Measurements from ENCODE around the gene SHC3. TPM values are rescaled to one million over a fixed set of nuclear protein-coding genes. Genes with fewer than 3 reads are reported as not detected.
A peak's percentile ranks its signal among the peaks of the same experiment; 100 is the strongest.

SHC3 gene
- total RNA-seq, 1 experiment from 2014 or later: 0.66 TPM

DNA sequence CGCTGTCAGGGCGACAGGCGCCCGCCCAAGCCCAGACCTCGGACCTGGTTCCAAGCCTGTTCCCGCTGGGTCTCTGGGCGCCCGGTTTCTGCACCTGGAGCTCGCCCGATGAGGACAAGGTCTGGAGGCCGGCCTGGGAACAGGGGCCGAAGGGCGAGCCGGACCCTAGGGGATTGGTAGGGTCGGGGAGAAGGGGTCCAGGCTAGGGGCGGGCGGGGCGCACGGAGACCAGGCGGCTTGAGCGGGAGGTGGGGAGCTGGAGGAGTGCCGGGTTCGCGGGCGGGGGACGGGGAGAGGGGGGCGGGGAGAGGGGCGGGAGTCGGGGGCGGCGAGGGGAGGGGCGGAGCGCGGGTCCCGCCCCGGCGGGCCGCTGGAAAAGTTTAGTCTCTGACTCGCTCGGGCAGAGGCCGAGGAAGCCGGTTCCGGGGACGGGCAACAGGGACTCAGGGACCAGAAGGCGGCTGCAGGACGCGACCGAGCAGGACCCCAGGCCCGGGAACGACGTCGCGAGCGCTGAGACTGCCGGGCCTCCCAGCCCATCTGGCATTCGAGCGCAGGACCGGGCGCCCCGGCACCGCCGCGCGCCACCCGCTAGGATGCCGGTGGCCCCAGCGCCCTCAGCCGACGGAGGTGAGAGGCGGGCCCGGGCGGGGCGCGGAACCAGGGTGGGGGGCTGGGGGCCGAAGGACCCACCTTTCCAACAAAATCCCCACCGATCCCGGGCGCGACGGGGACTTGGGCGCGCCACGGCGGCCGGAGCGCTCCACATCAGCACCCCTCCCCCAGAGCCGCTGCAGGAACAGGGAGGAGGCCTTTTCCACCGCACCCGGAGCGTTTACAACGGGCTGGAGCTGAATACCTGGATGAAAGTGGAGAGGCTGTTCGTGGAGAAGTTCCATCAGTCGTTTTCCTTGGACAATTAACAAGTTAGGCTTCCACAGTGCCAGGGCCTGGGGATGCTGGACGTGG lies 187.3 kb downstream of the SHC3 start, which contains the start of gene S1PR3:
TSS of gene S1PR3 (plus strand) at position 403 of the 969 bp plus-strand sequence. CDS start 9,733 bp downstream, outside the sequence.
- H3K27ac ChIP-seq (ENCODE audit: low read length): no peak within 1 kb of the TSS
- no peaks in the 10 kb centered on the region for H4K20me1 ChIP-seq (ENCODE audit: low read length)

DNA sequence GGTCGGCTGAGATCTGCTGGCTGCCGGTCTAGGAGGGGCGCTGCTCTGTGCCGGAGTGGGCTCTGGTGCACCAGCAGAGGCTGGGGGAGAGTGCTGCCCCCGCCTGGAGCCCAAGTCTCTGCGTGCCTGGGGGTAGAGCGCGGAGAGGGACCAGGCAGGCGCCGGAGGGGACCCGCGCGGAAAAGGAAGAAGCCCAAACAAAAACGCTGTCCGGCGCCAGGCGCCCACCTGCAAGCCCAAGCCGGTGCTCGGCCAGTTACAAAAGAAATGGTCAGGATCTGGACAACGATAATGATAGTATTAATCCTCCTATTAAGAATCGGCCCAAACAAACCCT lies 187.9 kb downstream of the SHC3 start:
- no peak overlapping the region for H3K27ac ChIP-seq (ENCODE audit: low read length)
- peaks cover 31% of the 10 kb centered on the region for H3K79me2 ChIP-seq (ENCODE audit: low read length)
- no peak for ATAC-seq
- H4K20me1 ChIP-seq (ENCODE audit: low read length): no peaks in the 10 kb centered on the region
- intact Hi-C loops (cut with micrococcal nuclease): loop anchor here (5.0 kb wide), 1 partner anchor 213 kb away; no protein-coding TSS in a partner anchor
- H3K9ac ChIP-seq (ENCODE audit: low read length): no peak overlapping the region
- no peak for DNase-seq
- no peaks in the 10 kb centered on the region for H3K9me2 ChIP-seq (replicated peaks; ENCODE audit: low read length)
- peaks cover 12% of the 10 kb centered on the region; the same call in 1 of the 2 replicates for H3K4me1 ChIP-seq (ENCODE audit: insufficient read depth, low read length)
- H3K36me3 ChIP-seq (ENCODE audit: low read depth, low read length): no peaks in the 10 kb centered on the region
- no TSS peak for BruUV-seq (replicated peaks)
- no peaks in the 10 kb centered on the region for H3K9me3 ChIP-seq (ENCODE audit: low read length)
- CTCF ChIA-PET: no interaction called here
- no peaks in the 10 kb centered on the region for H3F3A ChIP-seq (ENCODE audit: low read length, unreplicated experiment)
- POLR2A ChIA-PET (ENCODE audit: unreplicated experiment): no interaction called here
- 0 out of 2 replicates have a peak overlapping the region, but pooled peaks have one; percentile 34 for H2AFZ ChIP-seq (ENCODE audit: low read length)
- peak overlapping the region; percentile 57 for H3K4me2 ChIP-seq (ENCODE audit: low read length)
- H3K4me3 ChIP-seq (ENCODE audit: low read length): no peak overlapping the region
- no peak for TF ChIP-seq EZH2 (IDR thresholded peaks at IDR 0.05; ENCODE audit: low read length, unreplicated experiment)
- TF ChIP-seq, protein P1, sequence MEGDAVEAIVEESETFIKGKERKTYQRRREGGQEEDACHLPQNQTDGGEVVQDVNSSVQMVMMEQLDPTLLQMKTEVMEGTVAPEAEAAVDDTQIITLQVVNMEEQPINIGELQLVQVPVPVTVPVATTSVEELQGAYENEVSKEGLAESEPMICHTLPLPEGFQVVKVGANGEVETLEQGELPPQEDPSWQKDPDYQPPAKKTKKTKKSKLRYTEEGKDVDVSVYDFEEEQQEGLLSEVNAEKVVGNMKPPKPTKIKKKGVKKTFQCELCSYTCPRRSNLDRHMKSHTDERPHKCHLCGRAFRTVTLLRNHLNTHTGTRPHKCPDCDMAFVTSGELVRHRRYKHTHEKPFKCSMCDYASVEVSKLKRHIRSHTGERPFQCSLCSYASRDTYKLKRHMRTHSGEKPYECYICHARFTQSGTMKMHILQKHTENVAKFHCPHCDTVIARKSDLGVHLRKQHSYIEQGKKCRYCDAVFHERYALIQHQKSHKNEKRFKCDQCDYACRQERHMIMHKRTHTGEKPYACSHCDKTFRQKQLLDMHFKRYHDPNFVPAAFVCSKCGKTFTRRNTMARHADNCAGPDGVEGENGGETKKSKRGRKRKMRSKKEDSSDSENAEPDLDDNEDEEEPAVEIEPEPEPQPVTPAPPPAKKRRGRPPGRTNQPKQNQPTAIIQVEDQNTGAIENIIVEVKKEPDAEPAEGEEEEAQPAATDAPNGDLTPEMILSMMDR (conservative IDR thresholded peaks at IDR 0.05; ENCODE audit: low read depth, low read length): no peak
- no peak for TF ChIP-seq EZH2phosphoT487 (IDR thresholded peaks at IDR 0.05; ENCODE audit: borderline replicate concordance, low read length)
- H3K27me3 ChIP-seq (ENCODE audit: low read length): no peaks in the 10 kb centered on the region

More for the DNA sequence above, 187.3 kb downstream of the SHC3 start, which contains the start of gene S1PR3:
- H3K27me3 ChIP-seq (ENCODE audit: low read length): no peaks in the 10 kb centered on the region
- H3F3A ChIP-seq (ENCODE audit: low read length, unreplicated experiment): no peaks in the 10 kb centered on the region
- H3K9me2 ChIP-seq (replicated peaks; ENCODE audit: low read length): no peaks in the 10 kb centered on the region
- no peaks in the 10 kb centered on the region for H3K36me3 ChIP-seq (ENCODE audit: low read depth, low read length)
- intact Hi-C loops (cut with micrococcal nuclease): loop anchor here (5.0 kb wide), 1 partner anchor 214 kb away; no protein-coding TSS in a partner anchor
- peak within 1 kb of the TSS; percentile 77 for H2AFZ ChIP-seq (ENCODE audit: low read length)
- peak within 1 kb of the TSS; percentile 97 for H3K4me2 ChIP-seq (ENCODE audit: low read length)
- H3K9me3 ChIP-seq (ENCODE audit: low read length): no peaks in the 10 kb centered on the region
- peak within 1 kb of the TSS; percentile 54 for H3K9ac ChIP-seq (ENCODE audit: low read length)
- peaks cover 12% of the 10 kb centered on the region; the same call in 1 of the 2 replicates for H3K4me1 ChIP-seq (ENCODE audit: insufficient read depth, low read length)
- peaks cover 31% of the 10 kb centered on the region for H3K79me2 ChIP-seq (ENCODE audit: low read length)
- CTCF ChIA-PET: no interaction called here
- peak within 1 kb of the TSS; percentile 92 for H3K4me3 ChIP-seq (ENCODE audit: low read length)
- no TSS peak for BruUV-seq (replicated peaks)
- POLR2A ChIA-PET (ENCODE audit: unreplicated experiment): no interaction called here
- peak; percentile 76 for ATAC-seq
- DNase-seq: peak; percentile 36
- TF ChIP-seq, protein P1 (conservative IDR thresholded peaks at IDR 0.05; ENCODE audit: low read depth, low read length): 0 out of 2 replicates have a peak, but pooled peaks have one; percentile 10
- TF ChIP-seq EZH2 (IDR thresholded peaks at IDR 0.05; ENCODE audit: low read length, unreplicated experiment): no peak
- no peak for TF ChIP-seq EZH2phosphoT487 (IDR thresholded peaks at IDR 0.05; ENCODE audit: borderline replicate concordance, low read length)
